Thyroid gland (tissue), 4 donors: ENCODE data around the gene RUVBL1. TPM values are rescaled to one million over a fixed set of nuclear protein-coding genes. Genes with fewer than 3 reads are reported as not detected.
A peak's percentile ranks its signal among the peaks of the same experiment; 100 is the strongest.

ENCODE experiments used
- DNase-seq, 2 donors: peaks; one replicate each; pipeline ENCODE4 v3.0.0-alpha.2; 2019
- H3K27ac ChIP-seq, 3 donors: fragments of 200-600 bp; sonication (generic); 1 replicate in 2 of 3; 2 replicates in 1 of 3; pipeline ENCODE4 v1.5.1; 2016 to 2019; ENCODE audit warnings: mild to moderate bottlenecking in 1 of 3, moderate library complexity in 1 of 3
- H3K27me3 ChIP-seq: fragments of 200-600 bp; sonication (generic); one replicate; pipeline ENCODE4 v1.5.1; 2019
- H3K36me3 ChIP-seq, 2 donors: fragments of 200-600 bp; sonication (generic); one replicate each; pipeline ENCODE4 v1.5.1; 2016 to 2019
- H3K4me1 ChIP-seq, 2 donors: fragments of 200-600 bp; sonication (generic); one replicate each; pipeline ENCODE4 v1.5.1; 2017 to 2019
- H3K4me3 ChIP-seq, 3 donors: fragments of 200-600 bp; sonication (generic); replicated peaks in 1 of 3; 1 replicate in 2 of 3; 2 replicates in 1 of 3; pipeline ENCODE4 v1.5.1; 2016; ENCODE audit warnings: mild to moderate bottlenecking in 1 of 3
- H3K9me3 ChIP-seq: fragments of 200-600 bp; sonication (generic); one replicate; pipeline ENCODE4 v1.5.1; 2017
- CTCF ChIP-seq, 6 experiments: fragments of 200-600 bp in 3 of 6; fragments of 450-650 bp in 3 of 6; sonication (generic) in 3 of 6; IDR thresholded peaks; one replicate each; pipeline ENCODE4 v1.5.1; 2016 to 2019; ENCODE audit warnings: antibody characterized with exemption in 6 of 6, mild to moderate bottlenecking in 2 of 6, inconsistent platforms in 1 of 6, moderate library complexity in 1 of 6
- POLR2A ChIP-seq, 2 donors: fragments of 450-650 bp; IDR thresholded peaks; one replicate each; pipeline ENCODE4 v1.6.1; 2017; ENCODE audit warnings: antibody characterized with exemption in 2 of 2, mild to moderate bottlenecking in 2 of 2, moderate library complexity in 1 of 2
- WGBS, 2 donors: methylation state at CpG; one replicate each; pipeline ENCODE4 v1.1.5; 2017; 5-methylcytosine and 5-hydroxymethylcytosine counted together
- intact Hi-C: fragments of 100-400 bp; cut with DNase I; formaldehyde crosslinking; loops from one replicate; pipeline ENCODE4 v1.15.1; 2023
- total RNA-seq, 4 donors: library from RNA; depleted of rRNA; stranded (reverse); fragments of >200 nt; gene quantifications; one replicate each; pipeline ENCODE4 v1.2.3, GENCODE V29; 2016

RUVBL1 gene
- total RNA-seq, 4 donors from 2014 or later, result 23.4 to 44.1 (median 29.6) TPM

DNA sequence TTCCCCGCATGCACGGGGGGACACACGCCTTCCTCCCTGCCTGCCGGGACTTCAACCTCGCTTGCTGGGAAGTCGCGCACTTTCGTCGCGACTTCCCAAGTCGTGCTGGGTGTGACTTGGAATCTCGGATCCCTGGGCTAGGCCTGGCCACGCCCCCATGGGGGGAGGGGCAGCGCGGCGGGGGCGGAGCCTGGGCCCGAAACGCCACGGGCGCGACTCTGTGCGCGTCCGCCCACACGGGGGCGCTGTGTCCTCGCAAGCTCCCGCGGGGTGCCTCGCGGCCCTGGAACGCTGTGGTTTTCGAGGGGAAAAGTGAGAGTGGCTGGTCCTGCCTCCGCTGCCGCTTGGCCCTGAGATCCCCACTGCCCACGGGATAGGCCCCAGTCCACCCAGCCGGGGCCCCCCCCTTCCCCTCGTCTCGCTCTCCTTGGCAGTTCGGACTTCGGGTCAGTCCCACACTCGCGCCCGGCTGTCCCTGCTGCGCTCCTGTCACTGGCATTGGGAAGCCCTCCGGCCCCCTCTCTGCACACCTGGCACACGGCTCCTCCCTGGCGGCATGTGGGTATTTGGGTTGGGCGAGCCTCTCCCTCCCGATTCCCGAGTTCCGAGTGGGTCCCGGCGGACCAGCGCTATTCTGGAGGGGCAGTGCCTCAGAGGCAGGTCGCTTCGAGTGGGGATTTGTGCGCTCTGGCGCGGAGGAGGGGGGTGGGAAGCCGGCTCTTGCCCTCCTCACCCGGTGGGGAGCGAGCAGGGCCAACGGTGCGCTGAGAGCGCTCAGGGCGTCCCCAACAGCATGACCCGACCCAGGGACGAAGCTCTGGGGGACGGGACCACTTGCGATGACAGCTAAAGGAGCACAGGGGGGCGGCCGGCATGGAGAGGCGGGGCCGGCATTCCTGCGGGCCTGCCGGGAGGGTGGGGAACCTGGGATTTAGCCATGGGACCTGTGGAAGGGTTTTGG is 47.8 kb downstream of the RUVBL1 start:
- peak in 1 of 2 donors; percentile 16 for TF ChIP-seq POLR2A (IDR thresholded peaks at IDR 0.05)
- TF ChIP-seq CTCF (IDR thresholded peaks at IDR 0.05), result peak; percentile 58 to 96 (median 86)
- peak; percentile 80 to 87 for DNase-seq
- Histone ChIP-seq H3K27ac (no peak overlapping the region), H3K36me3 (peaks cover 9 to 16% of the 10 kb centered on the region in 2 donors), H3K4me3 (peak overlapping the region in 2 of 3 donors; percentile 39 to 46), H3K4me1 (peaks cover 8 to 29% of the 10 kb centered on the region in 2 donors), H3K9me3 (no peaks in the 10 kb centered on the region), H3K27me3 (no peaks in the 10 kb centered on the region)
- WGBS, 2 donors, result 4 to 8% methylated on average over 20 to 38 of the region's 78 CpGs
- intact Hi-C loops, result loop anchor here (5.0 kb wide), 1 partner anchor 531 kb away; no protein-coding TSS in a partner anchor

DNA sequence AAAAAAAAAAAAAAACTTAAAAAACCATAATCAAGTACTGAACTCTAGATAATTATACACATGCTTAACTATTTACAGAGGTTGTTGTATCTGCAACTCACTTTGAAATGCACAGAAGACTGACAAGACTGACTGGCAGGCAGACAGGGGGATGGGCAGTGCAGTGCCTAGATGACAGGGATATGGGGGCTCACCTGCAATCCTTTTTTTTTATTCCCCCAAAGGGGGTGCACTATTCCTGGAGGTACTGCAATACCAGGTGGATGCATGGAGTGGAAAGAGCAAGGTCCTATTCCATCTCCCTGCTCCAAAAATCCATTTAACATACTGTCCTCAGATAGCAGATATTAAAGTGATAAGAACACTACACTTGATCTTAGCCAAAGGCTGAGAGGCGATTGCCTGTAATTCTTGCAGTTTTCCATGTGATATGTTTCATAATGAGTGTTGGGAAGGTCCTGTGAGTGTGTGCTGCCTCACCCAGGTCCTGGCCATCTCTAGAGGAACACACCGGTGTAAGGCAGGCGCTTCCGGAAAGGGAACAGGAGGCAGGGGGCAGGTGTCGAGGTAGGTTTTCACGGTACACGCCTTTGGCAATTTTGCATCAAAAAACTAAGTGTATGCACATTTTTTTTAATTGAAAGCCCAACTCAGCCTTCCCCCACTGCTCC is 48.6 kb downstream of the RUVBL1 start:
- Histone ChIP-seq H3K36me3 (peaks cover 16 to 25% of the 10 kb centered on the region in 2 donors), H3K9me3 (no peaks in the 10 kb centered on the region), H3K4me3 (peak overlapping the region in 1 of 3 donors; percentile 39), H3K27ac (no peak overlapping the region), H3K27me3 (no peaks in the 10 kb centered on the region), H3K4me1 (peaks cover 8 to 29% of the 10 kb centered on the region in 2 donors)
- TF ChIP-seq POLR2A (IDR thresholded peaks at IDR 0.05) (no peak), CTCF (IDR thresholded peaks at IDR 0.05) (no peak)
- intact Hi-C loops, result loop anchor here (5.0 kb wide), 1 partner anchor 532 kb away; no protein-coding TSS in a partner anchor
- no peak for DNase-seq
- WGBS, 2 donors, result 18 to 22% methylated on average over 7 of the region's 7 CpGs

- Histone ChIP-seq H3K9me3 (no peaks in the 10 kb centered on the region), H3K36me3 (peaks cover 27 to 36% of the 10 kb centered on the region in 2 donors), H3K27me3 (no peaks in the 10 kb centered on the region), H3K4me1 (peaks cover 8 to 22% of the 10 kb centered on the region in 2 donors), H3K27ac (no peak overlapping the region), H3K4me3 (no peak overlapping the region)
- no peak for DNase-seq
- intact Hi-C loops, result no loop called here
- WGBS, 2 donors, result 81 to 88% methylated on average over 2 of the region's 2 CpGs
- no peak for TF ChIP-seq CTCF (IDR thresholded peaks at IDR 0.05)
- no peak for TF ChIP-seq POLR2A (IDR thresholded peaks at IDR 0.05)
These were observed 49.8 kb downstream of the RUVBL1 start for GRCh38 chr3:128073807-128074206.

GRCh38 chr3:128073185-128073725 is 50.4 kb downstream of the RUVBL1 start:
- H3K36me3 ChIP-seq, result peaks cover 32 to 42% of the 10 kb centered on the region in 2 donors

More at GRCh38 chr3:128073185-128073725, 50.4 kb downstream of the RUVBL1 start:
- 91 to 94% methylated on average over 5 to 6 of the region's 6 CpGs for WGBS, 2 donors
- Histone ChIP-seq H3K4me3 (no peak overlapping the region), H3K27me3 (no peaks in the 10 kb centered on the region), H3K9me3 (no peaks in the 10 kb centered on the region), H3K27ac (no peak overlapping the region), H3K4me1 (peaks cover 8 to 22% of the 10 kb centered on the region in 2 donors)
- TF ChIP-seq POLR2A (IDR thresholded peaks at IDR 0.05) (no peak), CTCF (IDR thresholded peaks at IDR 0.05) (no peak)
- intact Hi-C loops, result no loop called here
- no peak for DNase-seq
